DMS153 treated with DMSO at 0.1 percent for 48 hours (cell line): ENCODE measurements around the gene ATG4D.

ENCODE experiments used
- DNase-seq: peaks from one replicate; lab custom pipeline; 2025; ENCODE audit not compliant: unreplicated experiment; lab: John Stamatoyannopoulos, UW

The ATG4D gene

DNA sequence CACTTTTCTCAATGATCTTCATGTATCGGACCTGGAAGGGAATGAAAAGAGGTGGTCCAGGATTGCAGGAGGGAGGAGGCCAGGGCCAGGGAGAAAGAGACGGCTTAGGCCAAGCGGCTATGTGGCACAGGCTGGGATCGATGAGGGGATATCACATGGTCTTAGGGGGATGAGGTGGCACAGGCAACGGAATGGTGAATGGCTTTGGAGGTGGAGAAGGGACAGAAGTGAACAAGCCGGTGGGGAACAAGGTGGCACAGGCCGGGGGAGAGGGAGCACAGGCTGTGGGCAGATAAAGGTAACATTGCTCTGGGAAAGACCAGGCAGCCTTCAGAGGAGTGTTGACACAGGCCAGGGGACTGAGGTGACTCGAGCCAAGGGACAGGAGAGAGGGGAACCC lies 30.8 kb downstream of the ATG4D start:
- no peak for DNase-seq

DNA sequence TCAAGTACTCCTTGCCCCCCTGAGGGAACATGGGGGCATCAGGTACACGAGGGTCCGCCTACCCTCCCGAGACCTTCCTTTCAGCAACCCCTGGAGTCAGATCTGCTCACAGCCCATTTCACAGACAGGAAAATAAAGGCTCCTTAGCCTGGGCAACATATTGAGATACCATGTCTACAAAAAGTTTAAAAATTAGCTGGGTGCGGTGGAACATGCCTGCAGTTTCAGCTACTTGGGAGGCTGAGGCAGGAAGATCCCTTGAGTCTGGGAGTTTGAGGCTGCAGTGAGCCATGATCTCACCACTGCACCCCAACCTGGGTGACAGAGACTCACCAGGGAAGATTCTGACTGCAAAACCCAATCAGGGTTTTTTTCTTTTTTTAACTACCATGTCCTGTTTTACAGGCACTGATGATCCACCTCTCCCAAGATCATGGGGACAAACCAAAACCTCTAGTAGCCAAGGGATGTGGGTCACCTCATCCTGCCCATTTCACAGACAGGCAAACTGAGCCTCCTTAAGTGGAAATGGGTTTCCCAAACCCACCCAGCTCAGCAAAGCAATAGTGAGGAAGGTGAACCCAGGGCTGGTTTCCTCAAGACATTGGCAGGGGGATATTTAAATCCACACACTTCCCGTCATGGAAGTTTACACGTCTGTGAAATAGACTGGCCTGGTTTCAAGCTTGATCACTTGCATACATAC lies 31.5 kb downstream of the ATG4D start:
- DNase-seq = no peak

DNA sequence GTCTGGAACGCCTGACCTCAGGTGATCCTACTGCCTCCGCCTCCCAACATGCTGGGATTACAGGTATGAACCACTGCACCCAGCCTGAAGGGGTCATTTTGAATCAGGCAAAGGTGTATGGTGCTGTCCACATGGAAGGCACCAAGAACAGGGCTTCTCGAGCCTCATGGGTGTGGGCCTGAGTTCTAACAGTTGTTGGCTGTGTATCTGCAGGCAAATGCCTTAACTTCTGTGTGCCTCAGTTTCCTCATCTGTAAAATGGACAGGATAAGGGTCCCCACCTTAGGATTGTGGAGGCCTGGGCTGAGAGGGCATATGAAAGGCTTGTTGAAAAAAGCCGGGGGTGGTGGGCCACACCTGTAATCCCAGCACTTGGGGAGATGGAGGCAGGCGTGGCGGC lies 34.2 kb downstream of the ATG4D start:
- no peak for DNase-seq

DNA sequence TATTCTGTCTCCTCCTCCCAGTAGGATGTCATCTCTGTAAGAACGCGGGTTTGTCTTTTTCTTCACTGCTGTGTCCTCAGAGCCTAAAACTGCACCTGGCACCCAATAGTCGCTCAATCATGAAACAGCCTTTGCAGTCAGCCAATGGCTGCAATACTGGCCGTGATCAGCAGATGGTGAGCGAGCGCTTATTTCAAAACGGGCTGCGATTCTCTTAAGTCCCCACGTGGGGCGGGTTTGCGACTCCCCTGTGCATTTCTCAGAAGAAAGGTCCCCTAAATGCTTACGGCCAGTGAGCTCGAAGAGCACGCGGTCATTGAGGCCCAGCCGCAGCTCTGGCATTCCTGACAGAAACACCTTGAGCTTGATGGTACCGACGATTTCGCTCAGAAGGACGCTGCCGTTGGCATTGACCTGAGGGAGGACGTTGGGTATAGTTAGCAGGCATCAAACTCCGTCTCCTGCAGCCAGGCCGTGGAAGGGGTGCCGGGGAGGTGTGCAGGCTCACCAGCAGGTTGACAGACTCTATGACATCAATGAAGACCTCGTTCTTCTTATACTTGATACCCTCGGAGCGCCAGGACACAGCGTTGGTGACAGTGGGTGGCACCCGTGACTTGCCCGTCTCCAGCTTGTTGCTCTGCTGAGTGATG lies 37.4 kb downstream of the ATG4D start:
- peak; percentile 77 for DNase-seq

- DNase-seq = no peak
Observed at GRCh38 chr19:10582091-10582490, 38.4 kb downstream of the ATG4D start.

- no peak for DNase-seq
Observed at GRCh38 chr19:10583036-10583776, 39.5 kb downstream of the ATG4D start.

DNA sequence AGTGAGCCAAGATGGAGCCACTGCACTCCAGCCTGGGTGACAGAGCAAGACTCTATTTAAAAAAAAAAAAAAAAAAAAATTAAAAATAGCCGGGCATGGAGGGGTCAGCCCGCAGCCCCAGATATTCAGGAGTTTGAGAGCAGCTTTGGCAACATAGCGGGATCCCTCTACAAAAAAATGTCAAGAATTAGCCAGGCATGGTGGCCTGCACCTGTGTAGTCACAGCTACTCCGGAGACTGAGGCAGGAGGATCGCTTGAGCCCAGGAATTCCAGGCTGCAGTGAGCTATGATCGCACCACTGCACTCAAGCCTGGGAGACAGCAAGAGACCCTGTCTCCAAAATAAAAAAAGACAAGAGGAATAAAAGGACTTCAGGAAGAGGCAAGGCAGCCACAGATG lies 42.7 kb downstream of the ATG4D start:
- DNase-seq = no peak

- peak; percentile 29 for DNase-seq
Observed at GRCh38 chr19:10587022-10587838, 43.5 kb downstream of the ATG4D start, which contains the start of gene AP1M2. Gene AP1M2, minus strand, starts transcription at chr19:10587312. Its CDS starts 81 bp downstream, at chr19:10587231.

DNA sequence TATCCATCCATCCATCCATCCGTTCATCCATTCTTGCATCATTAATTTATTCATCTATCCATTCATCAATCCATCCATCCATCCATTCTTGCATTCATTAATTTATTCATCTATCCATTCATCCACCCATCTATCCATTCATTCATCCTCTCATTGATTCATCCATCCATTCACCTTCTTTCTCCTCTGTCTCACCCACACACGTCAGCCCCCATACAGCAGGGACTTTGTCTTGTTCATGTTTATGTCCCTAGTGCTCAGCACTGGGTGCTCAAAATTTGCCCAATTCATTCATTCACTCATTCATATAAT lies 44.1 kb downstream of the ATG4D start:
- no peak for DNase-seq

DNA sequence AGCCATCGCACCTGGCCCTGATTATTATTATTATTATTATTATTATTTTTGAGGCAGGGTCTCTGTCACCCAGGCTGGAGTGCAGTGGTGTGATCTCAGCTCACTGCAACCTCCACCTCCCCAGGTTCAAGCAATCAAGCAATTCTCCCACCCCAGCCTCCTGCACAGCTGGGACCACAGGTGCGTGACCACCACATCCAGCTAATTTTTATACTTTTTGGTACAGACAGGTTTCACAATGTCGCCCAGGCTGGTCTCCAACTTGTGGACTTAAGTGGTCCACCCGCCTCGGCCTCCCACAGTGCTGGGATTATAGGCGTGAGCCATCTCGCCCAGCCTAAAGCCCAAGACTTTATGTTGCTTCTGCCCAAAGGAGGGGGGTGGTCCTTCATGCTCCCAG lies 49.4 kb downstream of the ATG4D start:
- DNase-seq = no peak

- no peak for DNase-seq
Observed at GRCh38 chr19:10593820-10594637, 50.3 kb downstream of the ATG4D start.

DNA sequence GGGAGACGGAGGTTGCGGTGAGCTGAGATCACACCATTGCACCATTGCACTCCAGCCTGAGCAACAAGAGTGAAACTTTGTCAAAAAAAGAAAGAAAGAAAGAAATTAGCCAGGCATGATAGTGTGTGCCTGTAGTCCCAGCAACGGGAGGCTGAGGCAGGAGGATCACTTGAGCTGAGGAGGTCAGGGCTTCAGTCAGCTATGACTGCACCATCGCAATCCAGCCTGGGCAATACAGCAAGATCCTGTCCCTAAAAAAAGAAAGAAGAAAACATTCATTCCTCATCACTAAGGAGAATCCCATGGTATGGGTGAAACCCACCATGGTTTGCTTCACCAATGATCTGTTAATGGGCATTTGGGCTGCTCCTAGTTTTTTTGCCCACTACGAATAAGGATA lies 56.4 kb downstream of the ATG4D start:
- no peak for DNase-seq

DNA sequence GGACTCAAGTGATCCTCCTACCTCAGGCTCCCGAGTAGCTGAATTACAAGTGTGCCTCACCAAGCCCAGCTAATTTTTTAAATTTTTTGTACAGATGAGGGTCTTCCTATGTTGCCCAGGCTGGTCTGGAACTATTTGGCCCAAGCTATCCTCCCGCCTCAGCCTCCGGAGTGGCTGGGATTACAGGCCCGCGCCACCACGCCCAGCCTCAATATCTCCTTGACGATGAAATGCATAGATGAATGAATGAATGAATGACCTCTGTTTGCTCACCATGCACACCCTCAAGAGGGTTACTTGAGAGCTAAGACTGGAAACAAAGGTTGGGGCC lies 58.3 kb downstream of the ATG4D start:
- DNase-seq = no peak

DNA sequence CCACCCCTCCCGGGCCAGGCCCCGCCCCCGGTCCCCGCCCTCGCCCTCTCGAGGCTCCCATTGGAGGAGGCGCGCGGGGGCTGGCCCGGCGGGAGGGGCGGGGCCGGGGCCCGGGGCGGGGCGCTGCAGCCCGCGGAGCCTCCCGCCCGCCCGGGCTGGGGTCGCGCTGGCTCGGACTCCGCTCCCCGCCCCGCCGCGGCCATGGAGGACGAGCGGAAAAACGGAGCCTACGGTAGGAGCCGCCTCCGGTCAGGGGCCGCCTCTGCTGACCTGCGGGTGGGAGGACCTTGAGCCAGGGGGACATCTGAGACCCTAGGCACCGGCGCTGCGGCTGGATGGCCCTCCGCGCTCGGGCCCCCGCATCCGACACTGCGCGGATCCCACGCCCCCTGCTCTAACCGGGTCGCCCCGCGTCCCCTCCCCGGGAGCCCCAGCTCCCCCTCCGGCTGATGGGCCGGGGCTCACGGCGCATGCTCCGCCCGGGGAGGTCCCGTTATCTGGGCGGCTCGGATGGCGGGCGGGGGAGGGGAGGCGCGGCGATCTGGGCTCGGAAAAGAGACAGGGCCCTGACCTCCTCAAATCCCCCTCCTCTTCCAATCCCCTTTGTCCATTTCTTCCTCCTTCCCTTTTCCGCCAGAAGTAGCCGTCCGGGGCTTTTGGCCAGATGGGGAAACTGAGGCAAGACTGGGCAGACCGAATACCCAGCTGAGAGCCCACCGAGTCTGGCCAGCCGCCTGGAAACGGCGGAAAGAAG lies 58.8 kb downstream of the ATG4D start:
- peak; percentile 22 for DNase-seq
